ENCODE data around the gene HLF. TPM values are rescaled to one million over a fixed set of nuclear protein-coding genes. Genes with fewer than 3 reads are reported as not detected.

HLF gene
- total and polyA plus RNA-seq, 2 experiments from 2014 or later: 0.28 TPM; not detected in 1

GRCh38 chr17:55296699-55297098 is 31.9 kb downstream of the HLF start (continued):
- TF ChIP-seq CTCF (conservative IDR thresholded peaks at IDR 0.05; ENCODE audit: low read depth in 2 of 2) (no peak), ETS1 (IDR thresholded peaks at IDR 0.05) (no peak), REST (IDR thresholded peaks at IDR 0.05; ENCODE audit: unreplicated experiment) (no peak), JUNB (IDR thresholded peaks at IDR 0.05; ENCODE audit: unreplicated experiment) (no peak)

- Mint-ChIP-seq H3K27ac (no peak overlapping the region), H3K9me3 (no peaks in the 10 kb centered on the region), H3K36me3 (ENCODE audit: low read depth) (no peaks in the 10 kb centered on the region), H3K4me3 (no peak overlapping the region), H3K4me1 (no peaks in the 10 kb centered on the region), H3K27me3 (ENCODE audit: insufficient read depth, low read depth, poor library complexity) (no peaks in the 10 kb centered on the region)
- H3K79me2 ChIP-seq (replicated peaks; ENCODE audit: insufficient read depth): no peaks in the 10 kb centered on the region
- no peaks in the 10 kb centered on the region; the same call in 1 of the 2 replicates for H3K9me2 ChIP-seq (ENCODE audit: insufficient read depth)
- H2AFZ ChIP-seq: no peak overlapping the region
- no peak overlapping the region for H3K4me2 ChIP-seq
- no peak overlapping the region for H3K4me3 ChIP-seq
- ATAC-seq (no peak), DNase-seq (ENCODE audit: low spot score) (no peak)
- no peaks in the 10 kb centered on the region for H4K20me1 ChIP-seq (replicated peaks; ENCODE audit: insufficient read depth)
- H3K36me3 ChIP-seq (ENCODE audit: insufficient read depth): no peaks in the 10 kb centered on the region
- H3K4me1 ChIP-seq (ENCODE audit: insufficient read depth): no peaks in the 10 kb centered on the region
- H3F3A ChIP-seq (replicated peaks; ENCODE audit: low read depth): no peaks in the 10 kb centered on the region
- H3K27me3 ChIP-seq (ENCODE audit: insufficient read depth): no peaks in the 10 kb centered on the region
- no peak overlapping the region for H3K27ac ChIP-seq (ENCODE audit: low read depth)
- TF ChIP-seq REST (IDR thresholded peaks at IDR 0.05; ENCODE audit: unreplicated experiment) (no peak), ZNF114 (CRISPR knock-in tag; IDR thresholded peaks at IDR 0.05) (no peak), POLR2AphosphoS5 (IDR thresholded peaks at IDR 0.05; ENCODE audit: low read depth) (no peak), ZNF331 (CRISPR knock-in tag; IDR thresholded peaks at IDR 0.05; ENCODE audit: low read depth) (no peak), EZH2 (IDR thresholded peaks at IDR 0.05; ENCODE audit: low read depth, unreplicated experiment) (no peak)
These were observed 33.5 kb downstream of the HLF start for GRCh38 chr17:55298111-55298730.

Data from GM23338 (cell line).